Measurements from ENCODE around the gene CTNNAL1.
"Not testable (repeated sequence)": the region's sequence is repeated elsewhere in the genome, so short reads cannot be mapped to it uniquely, and the experiment has no call there.

Gene CTNNAL1

GRCh38 chr9:109012876-109013678 is at the start of gene CTNNAL1:
Gene CTNNAL1 (minus strand): TSS chr9:109013499. CDS start chr9:109013442, 57 bp downstream.
- peak within 1 kb of the TSS; percentile 79 for H3K4me3 ChIP-seq (ENCODE audit: low read length)
- TF ChIP-seq ZNF274 (IDR thresholded peaks at IDR 0.05; ENCODE audit: low read depth, low read length), result no peak

- TF ChIP-seq ZNF274 (IDR thresholded peaks at IDR 0.05; ENCODE audit: low read depth, low read length), result no peak
- no peak overlapping the region for H3K4me3 ChIP-seq (ENCODE audit: low read length)
Observed at GRCh38 chr9:109062543-109062942, 49.2 kb upstream of the CTNNAL1 start.

- no peak overlapping the region for H3K4me3 ChIP-seq (ENCODE audit: low read length)
- TF ChIP-seq ZNF274 (IDR thresholded peaks at IDR 0.05; ENCODE audit: low read depth, low read length), result no peak
Observed at GRCh38 chr9:109060191-109060590, 46.9 kb upstream of the CTNNAL1 start.

- not testable (repeated sequence) for H3K4me3 ChIP-seq (ENCODE audit: low read length)
Observed at GRCh38 chr9:109053121-109053520, 39.8 kb upstream of the CTNNAL1 start.

- no peak overlapping the region for H3K4me3 ChIP-seq (ENCODE audit: low read length)
- no peak for TF ChIP-seq ZNF274 (IDR thresholded peaks at IDR 0.05; ENCODE audit: low read depth, low read length)
Observed at GRCh38 chr9:109052416-109052815, 39.1 kb upstream of the CTNNAL1 start.

GRCh38 chr9:109051733-109052132 is 38.4 kb upstream of the CTNNAL1 start:
- no peak overlapping the region for H3K4me3 ChIP-seq (ENCODE audit: low read length)
- no peak for TF ChIP-seq ZNF274 (IDR thresholded peaks at IDR 0.05; ENCODE audit: low read depth, low read length)

- no peak for TF ChIP-seq ZNF274 (IDR thresholded peaks at IDR 0.05; ENCODE audit: low read depth, low read length)
- H3K4me3 ChIP-seq (ENCODE audit: low read length), result no peak overlapping the region
Observed at GRCh38 chr9:109050444-109050843, 37.1 kb upstream of the CTNNAL1 start.

GRCh38 chr9:109048822-109049221 is 35.5 kb upstream of the CTNNAL1 start:
- no peak for TF ChIP-seq ZNF274 (IDR thresholded peaks at IDR 0.05; ENCODE audit: low read depth, low read length)

GRCh38 chr9:109047259-109047658 is 34.0 kb upstream of the CTNNAL1 start:
- no peak for TF ChIP-seq ZNF274 (IDR thresholded peaks at IDR 0.05; ENCODE audit: low read depth, low read length)
- H3K4me3 ChIP-seq (ENCODE audit: low read length), result no peak overlapping the region

More at GRCh38 chr9:109048822-109049221, 35.5 kb upstream of the CTNNAL1 start:
- no peak overlapping the region for H3K4me3 ChIP-seq (ENCODE audit: low read length)

- H3K4me3 ChIP-seq (ENCODE audit: low read length), result no peak overlapping the region
- TF ChIP-seq ZNF274 (IDR thresholded peaks at IDR 0.05; ENCODE audit: low read depth, low read length), result no peak
Observed at GRCh38 chr9:109046346-109046745, 33.0 kb upstream of the CTNNAL1 start.

GRCh38 chr9:109043578-109043977 is 30.3 kb upstream of the CTNNAL1 start:
- no peak overlapping the region for H3K4me3 ChIP-seq (ENCODE audit: low read length)
- TF ChIP-seq ZNF274 (IDR thresholded peaks at IDR 0.05; ENCODE audit: low read depth, low read length), result no peak

GRCh38 chr9:109040571-109040970 is 27.3 kb upstream of the CTNNAL1 start:
- TF ChIP-seq ZNF274 (IDR thresholded peaks at IDR 0.05; ENCODE audit: low read depth, low read length), result no peak
- no peak overlapping the region for H3K4me3 ChIP-seq (ENCODE audit: low read length)

- no peak overlapping the region for H3K4me3 ChIP-seq (ENCODE audit: low read length)
- no peak for TF ChIP-seq ZNF274 (IDR thresholded peaks at IDR 0.05; ENCODE audit: low read depth, low read length)
Observed at GRCh38 chr9:109039539-109039938, 26.2 kb upstream of the CTNNAL1 start.

GRCh38 chr9:109037946-109038715 is 24.8 kb upstream of the CTNNAL1 start:
- H3K4me3 ChIP-seq (ENCODE audit: low read length), result no peak overlapping the region
- TF ChIP-seq ZNF274 (IDR thresholded peaks at IDR 0.05; ENCODE audit: low read depth, low read length), result no peak

Measured in GM08714 (cell line).